NB4 (cell line): Measurements from ENCODE around the gene GRM7.

Experiments used
- DNase-seq: peaks from one replicate; pipeline ENCODE4 v3.0.0; 2010; ENCODE audit warnings: low read depth
- H3K4me3 ChIP-seq: one replicate; pipeline ENCODE4 v1.5.1; 2011; ENCODE audit warnings: mild to moderate bottlenecking, low read depth, low read length, moderate library complexity
- MYC ChIP-seq: IDR thresholded peaks from 2 replicates; pipeline ENCODE4 v1.6.1; 2011; ENCODE audit warnings: low read depth, low read length
- POLR2A ChIP-seq: IDR thresholded peaks from 2 replicates; pipeline ENCODE4 v1.6.1; 2011; ENCODE audit warnings: mild to moderate bottlenecking; ENCODE audit not compliant: insufficient read length; ENCODE audit errors: extremely low read depth
- TF ChIP-seq, protein P1 (sequence below): IDR thresholded peaks from 2 replicates; pipeline ENCODE4 v1.6.1; 2011; ENCODE audit warnings: low read depth, low read length
- TF ChIP-seq, protein P2 (sequence below): IDR thresholded peaks from one replicate; pipeline ENCODE4 v1.5.1; 2012; ENCODE audit warnings: low read depth, low read length

GRM7 gene

DNA sequence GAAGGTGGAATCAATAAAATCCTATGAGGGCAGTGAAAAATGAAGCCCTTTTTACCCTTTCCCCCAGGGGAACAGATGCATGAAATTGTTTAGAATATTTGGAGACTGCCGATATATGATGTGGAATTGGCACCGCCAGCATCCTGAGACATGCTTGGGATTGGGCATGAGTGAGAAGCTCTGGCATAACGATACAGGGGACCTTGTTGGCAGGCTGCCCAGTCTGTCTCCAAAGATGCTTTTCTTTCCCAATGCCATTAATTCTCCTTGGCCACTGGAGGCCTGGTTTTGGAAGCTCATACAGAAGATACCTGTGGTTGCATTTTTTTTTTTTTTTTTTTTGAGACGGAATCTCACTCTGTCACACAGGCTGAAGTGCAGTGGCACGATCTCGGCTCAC lies 840.1 kb downstream of the GRM7 start:
- no peak overlapping the region for H3K4me3 ChIP-seq
- DNase-seq: no peak
- TF ChIP-seq POLR2A: no peak
- TF ChIP-seq, protein P1, sequence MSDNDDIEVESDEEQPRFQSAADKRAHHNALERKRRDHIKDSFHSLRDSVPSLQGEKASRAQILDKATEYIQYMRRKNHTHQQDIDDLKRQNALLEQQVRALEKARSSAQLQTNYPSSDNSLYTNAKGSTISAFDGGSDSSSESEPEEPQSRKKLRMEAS: no peak
- TF ChIP-seq, protein P2, sequence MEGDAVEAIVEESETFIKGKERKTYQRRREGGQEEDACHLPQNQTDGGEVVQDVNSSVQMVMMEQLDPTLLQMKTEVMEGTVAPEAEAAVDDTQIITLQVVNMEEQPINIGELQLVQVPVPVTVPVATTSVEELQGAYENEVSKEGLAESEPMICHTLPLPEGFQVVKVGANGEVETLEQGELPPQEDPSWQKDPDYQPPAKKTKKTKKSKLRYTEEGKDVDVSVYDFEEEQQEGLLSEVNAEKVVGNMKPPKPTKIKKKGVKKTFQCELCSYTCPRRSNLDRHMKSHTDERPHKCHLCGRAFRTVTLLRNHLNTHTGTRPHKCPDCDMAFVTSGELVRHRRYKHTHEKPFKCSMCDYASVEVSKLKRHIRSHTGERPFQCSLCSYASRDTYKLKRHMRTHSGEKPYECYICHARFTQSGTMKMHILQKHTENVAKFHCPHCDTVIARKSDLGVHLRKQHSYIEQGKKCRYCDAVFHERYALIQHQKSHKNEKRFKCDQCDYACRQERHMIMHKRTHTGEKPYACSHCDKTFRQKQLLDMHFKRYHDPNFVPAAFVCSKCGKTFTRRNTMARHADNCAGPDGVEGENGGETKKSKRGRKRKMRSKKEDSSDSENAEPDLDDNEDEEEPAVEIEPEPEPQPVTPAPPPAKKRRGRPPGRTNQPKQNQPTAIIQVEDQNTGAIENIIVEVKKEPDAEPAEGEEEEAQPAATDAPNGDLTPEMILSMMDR: no peak
- TF ChIP-seq MYC: no peak

DNA sequence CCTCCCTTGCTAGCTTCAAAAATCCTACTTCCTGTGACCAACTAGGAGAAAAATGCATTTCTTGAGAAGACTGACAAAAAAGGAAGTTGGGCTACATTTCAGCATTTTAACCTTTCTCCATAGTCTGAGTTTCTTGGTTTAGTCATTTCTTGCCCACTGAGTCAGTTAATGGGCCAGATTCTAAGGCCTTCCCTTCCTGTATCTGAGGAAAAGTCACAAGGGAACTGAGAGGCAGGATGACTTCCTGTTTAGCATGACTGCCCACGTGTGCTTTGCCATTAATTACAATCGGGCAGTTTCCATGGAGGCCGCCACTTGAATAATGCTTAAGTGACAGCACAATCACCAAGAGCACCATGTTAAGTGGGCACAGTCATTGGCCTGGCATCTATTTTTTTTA lies 846.3 kb downstream of the GRM7 start:
- DNase-seq: no peak
- no peak overlapping the region for H3K4me3 ChIP-seq
- TF ChIP-seq MYC (no peak), POLR2A (no peak)
- TF ChIP-seq, protein P2: no peak
- TF ChIP-seq, protein P1: no peak

DNA sequence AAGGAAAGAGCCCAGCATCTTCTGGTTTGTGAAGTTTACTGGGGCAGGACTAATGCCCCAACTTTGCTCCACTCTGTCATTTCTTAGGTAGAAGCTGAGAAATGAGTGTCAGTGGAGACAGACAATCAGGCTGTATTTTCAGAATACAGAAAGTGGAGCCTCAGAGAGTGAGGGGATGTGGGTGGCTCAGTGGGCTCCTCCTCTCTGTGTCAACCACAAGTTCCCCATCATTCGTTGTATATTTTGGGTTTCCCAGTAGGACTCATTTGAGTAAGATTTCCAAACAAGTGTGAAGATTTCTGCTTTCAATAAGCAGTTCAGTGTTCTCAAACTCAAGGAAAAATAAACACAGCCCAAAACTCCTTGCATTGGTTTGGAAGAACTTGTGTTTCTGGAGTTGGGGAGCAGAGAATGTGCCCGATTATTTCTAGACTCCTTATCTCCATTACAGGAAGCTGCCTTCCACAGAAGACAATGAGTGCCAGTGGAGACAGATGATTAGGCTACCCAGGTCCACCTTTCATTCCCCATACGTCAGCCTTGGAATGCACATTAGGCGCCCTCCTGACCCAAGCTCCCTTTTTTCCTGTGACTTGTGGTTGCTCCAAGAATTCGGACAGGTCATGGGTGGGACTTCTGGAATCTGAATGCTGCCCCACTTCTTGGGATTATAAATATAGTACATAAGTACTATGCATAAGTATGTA lies 848.6 kb downstream of the GRM7 start:
- H3K4me3 ChIP-seq: no peak overlapping the region
- DNase-seq: no peak
- TF ChIP-seq, protein P2: no peak
- no peak for TF ChIP-seq MYC
- TF ChIP-seq, protein P1: no peak
- no peak for TF ChIP-seq POLR2A

DNA sequence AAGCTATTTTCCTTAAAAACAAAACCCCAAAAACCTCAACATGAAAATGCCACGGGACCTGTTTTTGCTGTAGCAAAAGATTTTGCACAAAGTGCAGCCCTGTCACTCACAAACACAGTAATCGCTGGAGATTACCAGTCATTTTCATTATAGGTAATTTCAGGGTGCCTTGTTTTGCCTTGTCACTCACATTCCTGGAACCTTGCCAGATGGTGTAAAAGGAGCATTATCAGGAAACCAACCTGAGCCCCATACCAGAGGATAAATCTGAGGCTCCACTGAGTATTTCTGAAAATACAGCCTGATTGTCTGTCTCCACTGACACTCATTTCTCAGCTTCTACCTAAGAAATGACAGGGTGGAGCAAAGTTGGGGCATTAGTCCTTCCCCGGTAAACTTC lies 849.4 kb downstream of the GRM7 start:
- no peak for DNase-seq
- no peak overlapping the region for H3K4me3 ChIP-seq
- TF ChIP-seq POLR2A (no peak), MYC (no peak)
- TF ChIP-seq, protein P2: no peak
- TF ChIP-seq, protein P1: no peak

DNA sequence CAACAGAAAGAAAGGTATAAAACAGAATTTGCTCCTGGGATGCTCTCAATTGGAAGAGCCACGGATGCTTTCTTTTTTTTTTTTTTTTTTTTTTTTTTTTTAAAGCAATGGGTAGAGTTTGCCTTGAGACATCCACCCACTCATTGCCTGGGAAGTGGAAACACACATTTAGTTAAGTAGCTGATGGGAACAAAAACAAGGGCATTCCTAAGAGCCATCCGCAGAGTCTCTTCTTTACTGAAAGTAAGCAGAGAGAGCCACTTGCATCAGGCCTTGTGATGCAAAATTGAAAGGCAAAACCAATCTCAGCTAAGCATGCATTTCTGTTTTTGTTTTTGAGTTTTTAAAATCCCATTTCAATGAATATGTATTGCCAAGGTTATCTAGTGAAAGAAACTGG lies 852.8 kb downstream of the GRM7 start:
- H3K4me3 ChIP-seq: no peak overlapping the region
- DNase-seq: no peak
- TF ChIP-seq MYC: no peak
- TF ChIP-seq, protein P1: no peak
- no peak for TF ChIP-seq POLR2A
- TF ChIP-seq, protein P2: no peak
